ENCODE results near the gene TMEM225B.

GRCh38 chr7:99643464-99643863 lies 45.4 kb downstream of the TMEM225B start:
- TF ChIP-seq CTCF (IDR thresholded peaks at IDR 0.05 in 8 of 11, conservative IDR thresholded peaks at IDR 0.05 in 3 of 11) (no peak), POLR2A (IDR thresholded peaks at IDR 0.05) (no peak)

Data from spleen (tissue), 7 donors.